Measurements from ENCODE around the gene PRDX5.

Gene PRDX5

DNA sequence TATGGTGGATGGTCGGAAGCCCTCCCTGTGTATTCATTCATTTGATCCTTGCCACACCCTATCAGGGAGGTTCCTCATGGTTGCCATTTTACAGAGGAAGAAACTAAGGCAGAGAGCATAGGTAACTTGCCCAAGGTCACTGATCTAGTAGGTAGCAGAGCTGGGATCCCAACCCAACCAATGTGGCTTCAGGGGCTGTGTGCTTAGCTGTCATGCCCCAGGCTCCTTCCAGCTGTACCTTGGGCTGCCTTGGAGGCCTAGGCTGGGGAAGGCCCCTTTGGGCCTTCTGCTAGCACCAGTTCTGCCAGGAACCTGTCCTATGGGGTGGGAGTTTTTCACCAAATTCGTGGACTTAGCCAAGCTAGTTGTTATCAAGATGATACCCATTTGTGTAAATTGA lies 42.1 kb upstream of the PRDX5 start:
- Histone ChIP-seq H3K27ac (ENCODE audit: poor library complexity, severe bottlenecking) (peak overlapping the region; percentile 86), H3K36me3 (ENCODE audit: low read depth) (peaks cover 23% of the 10 kb centered on the region)
- no peak for ATAC-seq (ENCODE audit: low read depth)

DNA sequence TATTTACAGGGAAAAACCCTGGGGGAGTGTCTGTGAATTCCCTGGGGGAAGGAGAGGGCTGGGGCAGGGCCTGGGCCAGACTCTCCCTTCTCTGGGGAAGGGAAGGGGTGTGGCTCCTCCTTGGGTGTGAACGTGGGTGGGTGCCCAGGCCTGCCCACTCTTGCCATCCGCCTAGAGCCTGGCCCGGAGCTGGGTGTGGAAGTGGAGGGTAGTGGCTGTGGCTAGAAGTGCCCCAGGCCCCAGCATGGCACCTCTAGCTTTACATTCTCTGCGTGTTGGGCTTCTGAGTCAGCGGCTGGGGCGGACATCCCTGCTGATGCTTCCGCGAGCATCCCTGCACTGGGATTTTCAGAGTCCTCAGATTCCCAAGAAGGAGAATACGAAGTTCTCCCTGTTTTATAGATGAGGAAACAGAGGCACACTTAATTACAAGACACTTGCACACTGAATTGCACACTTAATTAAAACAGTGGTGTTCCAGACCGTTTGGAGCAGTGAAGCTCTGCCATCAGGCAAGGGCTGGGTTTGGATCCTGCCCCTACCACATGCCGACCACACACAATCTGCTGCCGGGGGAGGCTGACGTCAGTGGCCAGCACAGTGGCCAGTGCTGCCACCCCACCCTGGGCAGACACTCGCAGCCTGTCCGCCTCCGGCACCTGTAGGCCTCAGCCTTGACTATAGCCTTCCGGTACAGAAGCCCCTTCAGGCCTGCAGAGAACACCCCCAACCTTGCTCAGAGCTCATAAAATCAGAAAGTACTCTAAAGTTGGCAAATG lies 41.1 kb upstream of the PRDX5 start:
- no peak overlapping the region for H3K4me3 ChIP-seq (ENCODE audit: severe bottlenecking)
- H3K9me3 ChIP-seq (ENCODE audit: severe bottlenecking): no peaks in the 10 kb centered on the region
- peak overlapping the region; percentile 86 for H3K27ac ChIP-seq (ENCODE audit: poor library complexity, severe bottlenecking)
- peaks cover 17% of the 10 kb centered on the region for H3K4me1 ChIP-seq (ENCODE audit: insufficient read depth, poor library complexity, severe bottlenecking)
- ATAC-seq (ENCODE audit: low read depth) (peak; percentile 99), DNase-seq (ENCODE audit: low spot score) (peak; percentile 97)
- TF ChIP-seq, protein P1, sequence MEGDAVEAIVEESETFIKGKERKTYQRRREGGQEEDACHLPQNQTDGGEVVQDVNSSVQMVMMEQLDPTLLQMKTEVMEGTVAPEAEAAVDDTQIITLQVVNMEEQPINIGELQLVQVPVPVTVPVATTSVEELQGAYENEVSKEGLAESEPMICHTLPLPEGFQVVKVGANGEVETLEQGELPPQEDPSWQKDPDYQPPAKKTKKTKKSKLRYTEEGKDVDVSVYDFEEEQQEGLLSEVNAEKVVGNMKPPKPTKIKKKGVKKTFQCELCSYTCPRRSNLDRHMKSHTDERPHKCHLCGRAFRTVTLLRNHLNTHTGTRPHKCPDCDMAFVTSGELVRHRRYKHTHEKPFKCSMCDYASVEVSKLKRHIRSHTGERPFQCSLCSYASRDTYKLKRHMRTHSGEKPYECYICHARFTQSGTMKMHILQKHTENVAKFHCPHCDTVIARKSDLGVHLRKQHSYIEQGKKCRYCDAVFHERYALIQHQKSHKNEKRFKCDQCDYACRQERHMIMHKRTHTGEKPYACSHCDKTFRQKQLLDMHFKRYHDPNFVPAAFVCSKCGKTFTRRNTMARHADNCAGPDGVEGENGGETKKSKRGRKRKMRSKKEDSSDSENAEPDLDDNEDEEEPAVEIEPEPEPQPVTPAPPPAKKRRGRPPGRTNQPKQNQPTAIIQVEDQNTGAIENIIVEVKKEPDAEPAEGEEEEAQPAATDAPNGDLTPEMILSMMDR (IDR thresholded peaks at IDR 0.05; ENCODE audit: poor library complexity, severe bottlenecking): no peak
- H3K36me3 ChIP-seq (ENCODE audit: low read depth): peaks cover 33% of the 10 kb centered on the region
- H3K27me3 ChIP-seq (ENCODE audit: insufficient read depth, poor library complexity, severe bottlenecking): no peaks in the 10 kb centered on the region

More for the DNA sequence above, 42.1 kb upstream of the PRDX5 start:
- Histone ChIP-seq H3K9me3 (ENCODE audit: severe bottlenecking) (no peaks in the 10 kb centered on the region), H3K4me1 (ENCODE audit: insufficient read depth, poor library complexity, severe bottlenecking) (peaks cover 18% of the 10 kb centered on the region), H3K4me3 (ENCODE audit: severe bottlenecking) (no peak overlapping the region), H3K27me3 (ENCODE audit: insufficient read depth, poor library complexity, severe bottlenecking) (no peaks in the 10 kb centered on the region)
- no peak for DNase-seq (ENCODE audit: low spot score)
- TF ChIP-seq, protein P1 (IDR thresholded peaks at IDR 0.05; ENCODE audit: poor library complexity, severe bottlenecking): no peak

DNA sequence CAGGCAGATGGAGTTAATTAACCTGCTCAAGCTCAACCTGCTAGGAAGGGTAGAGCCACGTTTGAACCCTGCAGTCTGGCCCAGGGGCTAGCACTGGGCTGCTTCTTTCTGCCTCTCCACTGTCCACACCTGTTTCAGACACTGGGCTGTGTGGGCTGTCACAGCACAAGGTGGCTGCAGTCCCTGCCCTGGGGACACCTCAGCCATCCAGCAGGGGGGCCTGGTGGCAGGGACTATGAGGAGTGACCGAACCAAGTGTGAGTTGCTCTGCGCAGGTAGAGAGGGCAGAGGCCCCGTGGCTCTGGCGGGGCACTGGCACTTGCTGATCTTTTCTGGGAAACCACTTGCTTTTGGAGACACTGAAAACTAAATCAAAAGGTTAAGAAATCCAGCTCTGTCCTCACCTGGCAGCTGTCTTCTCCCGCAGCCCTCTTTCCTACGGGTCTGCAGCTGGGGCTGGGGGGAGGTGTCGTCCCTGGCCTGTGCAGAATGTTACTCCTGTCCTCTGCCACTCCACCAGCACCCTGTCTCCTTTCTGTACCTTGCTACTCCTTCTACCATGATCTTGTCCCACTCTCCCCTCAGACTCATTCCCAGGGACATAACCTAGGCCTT lies 39.2 kb upstream of the PRDX5 start:
- ATAC-seq (ENCODE audit: low read depth): no peak
- H3K9me3 ChIP-seq (ENCODE audit: severe bottlenecking): no peaks in the 10 kb centered on the region
- TF ChIP-seq, protein P1 (IDR thresholded peaks at IDR 0.05; ENCODE audit: poor library complexity, severe bottlenecking): no peak

DNA sequence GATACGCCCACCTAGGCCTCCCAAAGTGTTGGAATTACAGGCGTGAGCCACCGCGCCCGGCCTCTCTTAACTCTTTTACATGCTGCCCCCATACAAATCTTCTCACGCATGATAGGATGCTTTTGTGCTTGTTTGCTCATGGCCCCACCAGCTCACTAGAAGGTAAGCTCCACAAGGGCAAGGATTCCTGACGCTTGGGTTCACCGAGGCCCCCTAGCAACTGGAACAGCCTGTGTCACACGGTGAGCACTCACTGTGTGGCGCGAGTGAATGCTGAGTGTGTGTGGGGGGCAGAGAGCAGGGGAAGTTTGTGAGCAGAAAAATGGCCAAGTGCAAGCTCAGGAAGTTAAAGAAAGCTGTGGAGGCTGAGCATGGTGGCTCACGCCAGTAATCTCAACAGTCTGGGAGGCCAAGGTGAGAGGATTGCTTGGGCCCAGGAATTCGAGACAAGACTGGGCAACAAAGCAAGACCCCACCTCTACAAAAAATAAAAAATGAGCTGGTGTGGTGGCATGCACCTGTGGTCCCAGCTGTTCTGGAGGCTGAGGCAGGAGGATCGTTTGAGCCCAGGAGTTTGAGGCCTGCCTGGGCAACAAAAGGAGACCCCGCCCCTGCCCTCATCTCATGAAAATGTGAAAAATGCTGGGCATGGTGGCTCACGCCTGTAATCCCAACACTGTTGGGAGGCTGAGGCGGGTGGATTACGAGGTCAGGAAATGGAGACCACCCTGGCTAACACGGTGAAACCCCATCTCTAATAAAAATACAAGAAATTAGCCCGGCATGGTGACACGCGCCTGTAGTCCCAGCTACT lies 35.8 kb upstream of the PRDX5 start:
- no peak for ATAC-seq (ENCODE audit: low read depth)
- peaks cover 36% of the 10 kb centered on the region for H3K36me3 ChIP-seq (ENCODE audit: low read depth)

More for the DNA sequence above, 39.2 kb upstream of the PRDX5 start:
- Histone ChIP-seq H3K27me3 (ENCODE audit: insufficient read depth, poor library complexity, severe bottlenecking) (no peaks in the 10 kb centered on the region), H3K4me1 (ENCODE audit: insufficient read depth, poor library complexity, severe bottlenecking) (peaks cover 15% of the 10 kb centered on the region), H3K4me3 (ENCODE audit: severe bottlenecking) (no peak overlapping the region), H3K36me3 (ENCODE audit: low read depth) (peaks cover 46% of the 10 kb centered on the region), H3K27ac (ENCODE audit: poor library complexity, severe bottlenecking) (peak overlapping the region; percentile 8)
- DNase-seq (ENCODE audit: low spot score): no peak

More for the DNA sequence above, 35.8 kb upstream of the PRDX5 start:
- no peak for DNase-seq (ENCODE audit: low spot score)
- TF ChIP-seq, protein P1 (IDR thresholded peaks at IDR 0.05; ENCODE audit: poor library complexity, severe bottlenecking): no peak
- Histone ChIP-seq H3K27ac (ENCODE audit: poor library complexity, severe bottlenecking) (no peak overlapping the region), H3K4me3 (ENCODE audit: severe bottlenecking) (no peak overlapping the region), H3K9me3 (ENCODE audit: severe bottlenecking) (no peaks in the 10 kb centered on the region), H3K4me1 (ENCODE audit: insufficient read depth, poor library complexity, severe bottlenecking) (peaks cover 3% of the 10 kb centered on the region), H3K27me3 (ENCODE audit: insufficient read depth, poor library complexity, severe bottlenecking) (no peaks in the 10 kb centered on the region)

Measured in RWPE2 (cell line).